Measurements from ENCODE around the gene RPS14. TPM values are rescaled to one million over a fixed set of nuclear protein-coding genes. Genes with fewer than 3 reads are reported as not detected.

RPS14 gene
- total RNA-seq, 1 donor from 2014 or later, result 1,578 TPM

- H3K36me3 ChIP-seq, result peaks cover 52% of the 10 kb centered on the region
- H3K4me3 ChIP-seq, result no peak overlapping the region
- TF ChIP-seq CTCF (IDR thresholded peaks at IDR 0.05), result no peak
- H3K4me1 ChIP-seq, result peaks cover 14% of the 10 kb centered on the region
- ATAC-seq (no peak), DNase-seq (no peak)
- no peaks in the 10 kb centered on the region for H3K9me3 ChIP-seq
- intact Hi-C loops (cut with DNase I), result no loop called here
- H3K27me3 ChIP-seq, result no peaks in the 10 kb centered on the region
- no peak overlapping the region for H3K27ac ChIP-seq
These were observed 2.4 kb downstream of the RPS14 start for GRCh38 chr5:150447188-150447587.

- DNase-seq, result no peak
- ATAC-seq, result no peak
- Histone ChIP-seq H3K27ac (no peak overlapping the region), H3K9me3 (no peaks in the 10 kb centered on the region), H3K4me3 (no peak overlapping the region), H3K27me3 (no peaks in the 10 kb centered on the region), H3K4me1 (peaks cover 14% of the 10 kb centered on the region), H3K36me3 (peaks cover 52% of the 10 kb centered on the region)
- TF ChIP-seq CTCF (IDR thresholded peaks at IDR 0.05), result no peak
- intact Hi-C loops (cut with DNase I), result no loop called here
These were observed 3.0 kb downstream of the RPS14 start for GRCh38 chr5:150446583-150446982.

GRCh38 chr5:150446088-150446487 is 3.5 kb downstream of the RPS14 start:
- Histone ChIP-seq H3K36me3 (peaks cover 52% of the 10 kb centered on the region), H3K4me1 (peaks cover 14% of the 10 kb centered on the region), H3K27ac (no peak overlapping the region), H3K4me3 (no peak overlapping the region), H3K27me3 (no peaks in the 10 kb centered on the region), H3K9me3 (no peaks in the 10 kb centered on the region)
- intact Hi-C loops (cut with DNase I), result no loop called here
- DNase-seq (no peak), ATAC-seq (no peak)
- no peak for TF ChIP-seq CTCF (IDR thresholded peaks at IDR 0.05)

GRCh38 chr5:150444770-150445169 is 4.8 kb downstream of the RPS14 start:
- intact Hi-C loops (cut with DNase I), result no loop called here
- TF ChIP-seq CTCF (IDR thresholded peaks at IDR 0.05), result no peak
- DNase-seq (no peak), ATAC-seq (no peak)
- H3K27ac ChIP-seq, result no peak overlapping the region
- H3K9me3 ChIP-seq, result no peaks in the 10 kb centered on the region
- H3K4me1 ChIP-seq, result peaks cover 14% of the 10 kb centered on the region
- no peaks in the 10 kb centered on the region for H3K27me3 ChIP-seq
- H3K4me3 ChIP-seq, result no peak overlapping the region
- peaks cover 52% of the 10 kb centered on the region for H3K36me3 ChIP-seq

- DNase-seq, result no peak
- no peaks in the 10 kb centered on the region for H3K27me3 ChIP-seq
- H3K4me3 ChIP-seq, result no peak overlapping the region
- H3K27ac ChIP-seq, result no peak overlapping the region
- no peak for TF ChIP-seq CTCF (IDR thresholded peaks at IDR 0.05)
- peaks cover 52% of the 10 kb centered on the region for H3K36me3 ChIP-seq
- no peak for ATAC-seq
- peaks cover 11% of the 10 kb centered on the region for H3K4me1 ChIP-seq
- no peaks in the 10 kb centered on the region for H3K9me3 ChIP-seq
- intact Hi-C loops (cut with DNase I), result no loop called here
These were observed 6.1 kb downstream of the RPS14 start for GRCh38 chr5:150443242-150444075.
